NCI-H460 (cell line): ENCODE data around the gene KIRREL3. TPM values are rescaled to one million over a fixed set of nuclear protein-coding genes. Genes with fewer than 3 reads are reported as not detected.

Experiments
- DNase-seq: peaks from one replicate; pipeline ENCODE4 v3.0.0-alpha.2; 2016; ENCODE audit warnings: low read depth; ENCODE audit errors: extremely low read depth
- total RNA-seq: library from RNA; depleted of rRNA; stranded (reverse); fragments of >200 nt; shearing (Covaris generic); gene quantifications from 2 replicates; pipeline ENCODE4 v1.2.3, GENCODE V29; 2014

Gene KIRREL3
- total RNA-seq, 1 experiment from 2014 or later = not detected

GRCh38 chr11:126525216-126525615 is 475.4 kb downstream of the KIRREL3 start:
- DNase-seq = no peak

- DNase-seq = no peak
Measured at GRCh38 chr11:126523441-126524205, 476.9 kb downstream of the KIRREL3 start.

- DNase-seq = no peak
Measured at GRCh38 chr11:126522606-126523005, 478.0 kb downstream of the KIRREL3 start.

- DNase-seq = no peak
Measured at GRCh38 chr11:126522152-126522551, 478.4 kb downstream of the KIRREL3 start.

- no peak for DNase-seq
Measured at GRCh38 chr11:126521196-126521595, 479.4 kb downstream of the KIRREL3 start.

GRCh38 chr11:126519764-126520734 is 480.5 kb downstream of the KIRREL3 start:
- DNase-seq = no peak

- DNase-seq = no peak
Measured at GRCh38 chr11:126518972-126519690, 481.4 kb downstream of the KIRREL3 start.

- no peak for DNase-seq
Measured at GRCh38 chr11:126518071-126518971, 482.2 kb downstream of the KIRREL3 start.

- no peak for DNase-seq
Measured at GRCh38 chr11:126515501-126515900, 485.1 kb downstream of the KIRREL3 start.

- no peak for DNase-seq
Measured at GRCh38 chr11:126514061-126514693, 486.4 kb downstream of the KIRREL3 start.

- no peak for DNase-seq
Measured at GRCh38 chr11:126512741-126513715, 487.5 kb downstream of the KIRREL3 start.

- no peak for DNase-seq
Measured at GRCh38 chr11:126512251-126512650, 488.3 kb downstream of the KIRREL3 start.

- DNase-seq = no peak
Measured at GRCh38 chr11:126511475-126512115, 489.0 kb downstream of the KIRREL3 start.

GRCh38 chr11:126510621-126511370 is 489.8 kb downstream of the KIRREL3 start:
- no peak for DNase-seq

GRCh38 chr11:126507646-126508045 is 492.9 kb downstream of the KIRREL3 start:
- DNase-seq = no peak

GRCh38 chr11:126506789-126507188 is 493.8 kb downstream of the KIRREL3 start:
- DNase-seq = no peak

- DNase-seq = no peak
Measured at GRCh38 chr11:126502982-126503381, 497.6 kb downstream of the KIRREL3 start.
